K562 (cell line): ENCODE measurements around the gene C1R. TPM values are rescaled to one million over a fixed set of nuclear protein-coding genes. Genes with fewer than 3 reads are reported as not detected.
A peak's percentile ranks its signal among the peaks of the same experiment; 100 is the strongest.

Experiments used
- CEBPB ChIP-seq: fragments of 450-650 bp; IDR thresholded peaks from 2 replicates; pipeline ENCODE4 v1.6.1; 2016; ENCODE audit warnings: missing genetic modification characterization, missing compliant biosample characterization
- CREBBP ChIP-seq: IDR thresholded peaks from one replicate; pipeline ENCODE4 v1.6.1; 2012; ENCODE audit warnings: low read depth, mild to moderate bottlenecking, control low read depth, inconsistent platforms, low read length
- DMBX1 ChIP-seq: fragments of 250-450 bp; sonication (Bioruptor Pico); IDR thresholded peaks from 2 replicates; pipeline ENCODE4 v1.8.0; 2022; ENCODE audit warnings: inconsistent platforms, mild to moderate bottlenecking, moderate library complexity, borderline replicate concordance
- DPF2 ChIP-seq: fragments of 450-650 bp; IDR thresholded peaks from 2 replicates; pipeline ENCODE4 v1.6.1; 2016
- MAZ ChIP-seq, 2 experiments: fragments of 450-650 bp in 1 of 2; sonication (generic) in 1 of 2; formaldehyde crosslinking; IDR thresholded peaks in 1 of 2; conservative IDR thresholded peaks in 1 of 2; 2 replicates each; pipeline versions ENCODE4 v1.4.0 to v1.5.0; 2020; ENCODE audit warnings: mild to moderate bottlenecking in 1 of 2, missing genetic modification reagents in 1 of 2
- MTA3 ChIP-seq: fragments of 450-650 bp; formaldehyde crosslinking; IDR thresholded peaks from 2 replicates; pipeline ENCODE4 v1.6.1; 2017; ENCODE audit warnings: mild to moderate bottlenecking, borderline replicate concordance
- NBN ChIP-seq: fragments of 450-650 bp; IDR thresholded peaks from 2 replicates; pipeline ENCODE4 v1.6.1; 2016; ENCODE audit warnings: low read depth, mild to moderate bottlenecking
- POLR2B ChIP-seq: fragments of 450-650 bp; IDR thresholded peaks from 2 replicates; pipeline ENCODE4 v1.6.1; 2018; ENCODE audit warnings: low read depth; ENCODE audit not compliant: partially characterized antibody
- POLR3A ChIP-seq: IDR thresholded peaks from 2 replicates; pipeline ENCODE4 v1.6.1; 2011; ENCODE audit warnings: borderline replicate concordance, mild to moderate bottlenecking, moderate library complexity; ENCODE audit not compliant: insufficient read length, insufficient read depth; ENCODE audit errors: extremely low read depth
- RBM25 ChIP-seq: fragments of 200-400 bp; formaldehyde crosslinking; IDR thresholded peaks from 2 replicates; pipeline ENCODE4 v1.6.1; 2018; ENCODE audit warnings: low read length, low read depth, moderate library complexity; ENCODE audit not compliant: severe bottlenecking
- RERE ChIP-seq: sonication (generic); formaldehyde crosslinking; IDR thresholded peaks from 2 replicates; pipeline ENCODE4 v1.8.0; 2023; ENCODE audit warnings: missing genetic modification reagents, mild to moderate bottlenecking, borderline replicate concordance
- RUNX1 ChIP-seq: sonication (generic); IDR thresholded peaks from 2 replicates; pipeline ENCODE4 v1.6.1; 2016; ENCODE audit warnings: antibody characterized with exemption, low read depth
- YY1 ChIP-seq, 3 experiments: IDR thresholded peaks; 2 replicates each; pipeline ENCODE4 v1.6.1; 2011; ENCODE audit warnings: low read length in 2 of 3, mild to moderate bottlenecking in 2 of 3, moderate library complexity in 2 of 3, borderline replicate concordance in 1 of 3, control low read depth in 1 of 3, low read depth in 1 of 3; ENCODE audit not compliant: insufficient read depth in 3 of 3, insufficient replicate concordance in 2 of 3, control insufficient read depth in 1 of 3, insufficient read length in 1 of 3; ENCODE audit errors: extremely low read depth in 1 of 3
- ZBTB5 ChIP-seq: fragments of 450-650 bp; IDR thresholded peaks from 2 replicates; pipeline ENCODE4 v1.6.1; 2017; ENCODE audit warnings: antibody characterized with exemption
- ZNF134 ChIP-seq: fragments of 250-450 bp; sonication (Bioruptor Pico); conservative IDR thresholded peaks from 2 replicates; pipeline ENCODE4 v1.4.0; 2020
- ZNF75A ChIP-seq: fragments of 450-650 bp; formaldehyde crosslinking; IDR thresholded peaks from 2 replicates; pipeline ENCODE4 v1.4.0; 2020; ENCODE audit warnings: mild to moderate bottlenecking
- polyA plus RNA-seq, 8 experiments: library from polyadenylated mRNA; depleted of rRNA in 4 of 8; stranded (reverse) in 5 of 8; unstranded in 3 of 8; fragments of >200 nt; fragmentation: Nextera tagmentation in 2 of 8; fragmentation: Illumina TruSeq in 1 of 8; extraction: Ambion mirVana in 2 of 8; extraction: Trizol in 1 of 8; gene quantifications; 2 replicates each; pipeline versions ENCODE4 v1.2.1 to v1.2.3, GENCODE V29; 2011 to 2014; ENCODE audit warnings: inconsistent platforms in 1 of 8, missing spikeins in 1 of 8
- total RNA-seq, 7 experiments: library from RNA; depleted of rRNA in 6 of 7; stranded (reverse); fragments of >200 nt in 6 of 7; fragmentation: Illumina TruSeq in 2 of 7; extraction: Trizol in 2 of 7; gene quantifications; 2 replicates each; pipeline versions ENCODE4 v1.2.1 to v1.2.3, GENCODE V29; 2011 to 2021; ENCODE audit warnings: low replicate concordance in 1 of 7
- TF ChIP-seq, protein P1 (sequence below): fragments of 450-650 bp; IDR thresholded peaks from 2 replicates; pipeline ENCODE4 v1.6.1; 2016; ENCODE audit warnings: mild to moderate bottlenecking

Gene C1R
- total and polyA plus RNA-seq, 9 of the 15 experiments (the other 6 are each of a cell fraction or from before 2014, with no cell fraction given): 0.07 to 1.0 (median 0.33) TPM; not detected in 1

DNA sequence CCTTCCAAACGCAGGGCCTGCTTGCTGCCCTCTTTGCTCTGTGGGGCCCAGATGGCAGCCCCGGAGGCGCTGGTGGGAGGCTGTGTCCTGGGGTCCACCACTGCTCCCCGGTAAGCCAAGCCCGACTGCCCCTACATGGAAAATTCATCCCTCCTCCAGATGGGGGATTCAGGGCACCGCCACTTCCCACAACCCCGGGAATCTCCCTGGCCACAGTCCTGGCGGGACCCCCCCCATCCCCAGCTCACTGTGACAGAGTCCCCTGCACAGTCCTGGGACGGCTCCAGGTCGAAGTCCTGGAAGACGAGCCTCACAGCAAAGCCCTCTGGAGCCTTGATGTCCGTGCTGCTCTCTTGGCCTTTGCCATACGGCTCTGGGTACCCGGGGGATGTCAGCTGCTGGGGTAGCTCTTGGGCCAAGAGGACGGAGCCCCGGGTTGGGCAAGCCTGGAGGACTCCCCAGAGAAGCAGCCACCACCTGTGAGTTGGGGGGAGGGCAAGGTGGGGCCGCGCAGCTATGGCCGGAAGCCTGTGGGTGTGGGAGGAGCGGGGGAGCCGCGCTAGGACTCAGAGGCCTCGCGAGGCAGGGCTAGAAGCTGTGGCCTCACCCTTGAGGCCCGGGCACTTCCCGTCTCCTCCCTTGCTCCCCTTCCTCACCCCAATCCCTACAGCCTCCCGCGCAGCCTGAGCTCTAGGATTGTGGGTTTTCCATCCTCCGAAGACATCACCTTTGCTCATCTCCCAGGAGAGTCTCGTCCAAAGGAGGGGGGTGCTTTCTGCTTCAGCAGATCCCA is 16.0 kb upstream of the C1R start (continued):
- TF ChIP-seq CREBBP (no peak), MTA3 (0 out of 2 replicates have a peak, but pooled peaks have one; percentile 23), NBN (no peak), RUNX1 (no peak), RERE (no peak), RBM25 (no peak), ZBTB5 (no peak), DMBX1 (CRISPR knock-in tag) (no peak), CEBPB (tag) (no peak), POLR2B (peak; percentile 64), YY1 (IDR thresholded peaks at IDR 0.05; ENCODE audit: borderline replicate concordance in 1 of 3, control insufficient read depth in 1 of 3, extremely low read depth in 1 of 3, insufficient read depth in 3 of 3, insufficient read length in 1 of 3, insufficient replicate concordance in 2 of 3, low read depth in 1 of 3, low read length in 2 of 3) (peak in 2 of 3 experiments; percentile 73 to 83), MAZ (CRISPR knock-in tag; conservative IDR thresholded peaks at IDR 0.05 in 1 of 2, IDR thresholded peaks at IDR 0.05 in 1 of 2) (peak in 1 of 2 experiments; percentile 74; a peak in 3 of 4 replicates), DPF2 (0 out of 2 replicates have a peak, but pooled peaks have one; percentile 11), POLR3A (no peak), ZNF75A (no peak), ZNF134 (CRISPR knock-in tag) (no peak)
- TF ChIP-seq, protein P1, sequence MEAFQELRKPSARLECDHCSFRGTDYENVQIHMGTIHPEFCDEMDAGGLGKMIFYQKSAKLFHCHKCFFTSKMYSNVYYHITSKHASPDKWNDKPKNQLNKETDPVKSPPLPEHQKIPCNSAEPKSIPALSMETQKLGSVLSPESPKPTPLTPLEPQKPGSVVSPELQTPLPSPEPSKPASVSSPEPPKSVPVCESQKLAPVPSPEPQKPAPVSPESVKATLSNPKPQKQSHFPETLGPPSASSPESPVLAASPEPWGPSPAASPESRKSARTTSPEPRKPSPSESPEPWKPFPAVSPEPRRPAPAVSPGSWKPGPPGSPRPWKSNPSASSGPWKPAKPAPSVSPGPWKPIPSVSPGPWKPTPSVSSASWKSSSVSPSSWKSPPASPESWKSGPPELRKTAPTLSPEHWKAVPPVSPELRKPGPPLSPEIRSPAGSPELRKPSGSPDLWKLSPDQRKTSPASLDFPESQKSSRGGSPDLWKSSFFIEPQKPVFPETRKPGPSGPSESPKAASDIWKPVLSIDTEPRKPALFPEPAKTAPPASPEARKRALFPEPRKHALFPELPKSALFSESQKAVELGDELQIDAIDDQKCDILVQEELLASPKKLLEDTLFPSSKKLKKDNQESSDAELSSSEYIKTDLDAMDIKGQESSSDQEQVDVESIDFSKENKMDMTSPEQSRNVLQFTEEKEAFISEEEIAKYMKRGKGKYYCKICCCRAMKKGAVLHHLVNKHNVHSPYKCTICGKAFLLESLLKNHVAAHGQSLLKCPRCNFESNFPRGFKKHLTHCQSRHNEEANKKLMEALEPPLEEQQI: no peak
